IPS DF 19.7 (cell line): ENCODE data around the gene RUFY4.

Experiments used
- DNase-seq: peaks from one replicate; pipeline ENCODE4 v3.0.0-alpha.2; 2013; ENCODE audit warnings: low read depth, low spot score

The RUFY4 gene, protein sequence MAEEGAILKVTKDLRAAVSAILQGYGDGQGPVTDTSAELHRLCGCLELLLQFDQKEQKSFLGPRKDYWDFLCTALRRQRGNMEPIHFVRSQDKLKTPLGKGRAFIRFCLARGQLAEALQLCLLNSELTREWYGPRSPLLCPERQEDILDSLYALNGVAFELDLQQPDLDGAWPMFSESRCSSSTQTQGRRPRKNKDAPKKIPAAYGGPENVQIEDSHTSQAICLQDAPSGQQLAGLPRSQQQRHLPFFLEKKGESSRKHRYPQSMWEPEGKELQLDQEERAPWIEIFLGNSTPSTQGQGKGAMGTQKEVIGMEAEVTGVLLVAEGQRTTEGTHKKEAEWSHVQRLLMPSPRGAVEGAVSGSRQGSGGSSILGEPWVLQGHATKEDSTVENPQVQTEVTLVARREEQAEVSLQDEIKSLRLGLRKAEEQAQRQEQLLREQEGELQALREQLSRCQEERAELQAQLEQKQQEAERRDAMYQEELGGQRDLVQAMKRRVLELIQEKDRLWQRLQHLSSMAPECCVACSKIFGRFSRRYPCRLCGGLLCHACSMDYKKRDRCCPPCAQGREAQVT

GRCh38 chr2:218068721-218069334, at the start of gene RUFY4:
Gene RUFY4, plus strand, starts transcription at chr2:218069253. Its CDS starts 1,353 bp downstream, at chr2:218070606.
- DNase-seq = peak; percentile 38

GRCh38 chr2:218019411-218020060, 49.5 kb upstream of the RUFY4 start:
- DNase-seq = no peak

DNA sequence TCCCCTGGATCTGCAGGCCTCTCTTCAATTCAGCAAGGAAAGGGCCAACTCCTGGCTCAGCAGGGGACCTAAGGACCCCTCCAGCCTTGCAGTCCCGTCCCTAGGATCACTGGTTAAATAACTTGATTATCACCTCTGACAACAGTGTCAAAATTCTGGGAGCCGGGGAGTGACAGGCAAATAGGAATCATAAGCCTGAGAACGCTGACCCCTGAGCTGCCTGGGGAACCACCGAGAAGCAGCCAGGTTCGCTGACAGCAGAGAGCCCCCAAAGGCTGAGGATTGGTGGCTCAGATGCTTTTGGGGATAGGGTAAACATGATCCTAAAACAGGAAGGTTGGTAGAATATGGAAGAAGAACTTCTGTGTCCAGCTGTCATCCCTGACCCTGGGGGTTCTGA, 48.8 kb upstream of the RUFY4 start:
- DNase-seq = no peak

DNA sequence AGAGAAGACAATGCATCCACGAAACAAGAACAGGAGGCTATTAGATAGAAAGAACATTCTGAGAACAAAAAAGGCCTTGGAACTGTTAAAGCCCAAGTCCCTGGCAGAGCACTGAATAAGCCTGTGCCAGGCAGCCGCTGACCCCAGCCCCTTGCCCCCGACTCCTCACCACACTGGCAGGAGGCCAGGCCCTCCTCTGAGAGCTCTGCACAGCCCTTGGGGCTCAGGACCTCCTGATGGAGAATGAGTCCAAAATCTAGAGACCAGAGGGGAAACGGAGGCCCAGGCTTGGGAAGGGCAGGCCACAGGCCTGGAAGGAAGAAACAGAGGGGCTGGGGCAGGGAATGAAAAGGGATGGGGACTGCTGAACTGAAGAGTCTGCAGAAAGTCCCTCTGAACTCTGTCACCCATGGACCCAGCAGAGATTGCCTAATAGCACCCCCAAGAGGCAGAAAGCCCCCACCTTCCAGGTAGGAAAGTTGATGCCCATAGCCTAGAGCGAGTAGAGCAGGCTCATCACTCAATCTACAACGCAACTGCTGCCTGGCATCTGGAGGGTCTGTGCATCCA, 48.0 kb upstream of the RUFY4 start:
- no peak for DNase-seq

DNA sequence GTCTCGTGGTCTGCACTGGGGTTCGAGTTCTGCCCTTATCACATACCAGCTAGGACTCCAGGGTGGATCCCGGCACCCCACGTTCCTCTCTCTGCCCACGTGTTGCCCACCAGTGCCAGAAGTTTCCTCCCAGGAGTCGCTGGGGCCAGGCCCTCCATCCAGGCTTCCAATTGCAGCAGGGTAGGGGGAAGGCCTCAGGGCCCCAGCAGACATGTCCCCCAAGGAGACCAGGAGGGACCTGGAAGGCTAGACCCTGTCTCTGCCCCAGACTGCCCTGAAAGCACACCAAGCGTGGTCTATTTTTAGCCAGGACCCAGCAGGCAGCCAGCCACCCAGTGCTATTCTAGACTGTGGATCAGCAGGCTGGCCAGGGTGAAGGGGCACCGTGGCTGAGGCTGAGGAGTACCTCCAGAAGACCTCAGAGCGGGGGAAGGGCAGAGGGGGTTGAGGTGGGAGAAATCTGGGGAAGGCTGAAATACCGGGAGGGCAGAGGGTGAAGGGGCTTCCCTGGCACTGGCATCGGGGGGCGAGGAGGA, 47.4 kb upstream of the RUFY4 start:
- DNase-seq = no peak

DNA sequence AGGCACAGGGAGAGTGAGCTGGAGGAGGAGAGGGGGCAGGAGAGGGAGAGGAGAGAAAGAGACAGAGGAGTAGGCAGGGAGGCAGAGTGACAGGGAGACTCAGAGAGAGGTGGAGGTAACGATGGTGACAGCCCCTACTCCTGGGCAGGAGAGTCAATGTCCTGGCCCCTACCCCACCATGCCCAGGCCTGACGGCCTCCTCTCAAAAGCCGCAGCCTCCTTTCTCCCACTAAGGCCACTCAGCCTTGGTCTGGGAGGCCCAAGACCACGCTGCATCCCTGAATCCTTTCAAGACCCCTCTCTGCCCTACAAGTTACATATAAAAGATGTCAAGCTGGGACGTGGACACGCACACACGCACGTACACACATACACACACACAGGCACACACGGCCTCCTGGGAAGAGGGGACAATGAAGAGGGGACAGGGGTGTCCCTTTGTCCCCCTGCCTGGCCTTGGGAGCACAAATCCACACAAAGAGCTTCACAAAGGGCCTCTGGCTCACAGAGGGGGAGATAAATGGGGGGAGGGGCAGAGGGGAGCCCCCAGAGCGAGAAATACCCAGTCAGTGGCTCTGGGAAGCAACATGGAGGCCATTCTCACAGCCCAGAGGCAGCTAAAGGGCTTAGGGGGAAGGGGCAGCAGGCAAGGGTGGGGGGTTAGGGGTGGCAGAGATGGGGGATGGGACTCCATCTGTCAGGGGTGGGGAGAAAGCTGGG, 46.8 kb upstream of the RUFY4 start:
- no peak for DNase-seq

DNA sequence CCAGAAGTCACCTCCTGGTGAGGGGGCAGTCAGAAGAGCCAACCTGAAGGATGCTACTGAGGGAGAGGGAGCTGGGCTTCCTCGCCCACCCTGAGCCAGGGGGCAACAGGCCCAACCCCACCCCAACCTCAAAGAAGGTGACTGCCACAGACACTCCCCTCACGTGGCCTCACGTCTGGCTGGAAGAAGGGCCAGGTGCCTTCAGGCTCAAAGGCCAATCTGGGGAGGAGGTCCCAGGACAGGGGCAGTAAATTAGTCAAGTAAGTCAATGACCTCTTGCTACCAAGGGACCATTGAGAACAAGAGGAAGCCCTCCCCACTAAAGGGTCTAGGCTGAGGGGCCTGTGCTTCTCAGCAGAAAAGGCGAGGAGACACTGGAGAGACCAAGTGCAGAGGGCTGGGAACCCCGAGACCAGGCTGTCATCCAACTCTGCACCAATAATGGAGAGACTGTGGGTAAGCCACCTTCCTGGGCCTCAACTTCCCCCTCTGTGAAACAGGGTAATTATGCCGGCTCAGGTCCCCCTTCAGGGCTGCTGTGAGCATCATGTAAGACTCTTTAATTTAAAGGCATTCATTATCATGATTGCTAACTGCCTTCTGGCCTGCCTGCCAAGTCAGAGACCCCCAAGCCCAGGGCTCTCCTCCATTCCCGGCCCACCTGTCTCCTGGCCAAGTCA, 46.1 kb upstream of the RUFY4 start:
- no peak for DNase-seq

DNA sequence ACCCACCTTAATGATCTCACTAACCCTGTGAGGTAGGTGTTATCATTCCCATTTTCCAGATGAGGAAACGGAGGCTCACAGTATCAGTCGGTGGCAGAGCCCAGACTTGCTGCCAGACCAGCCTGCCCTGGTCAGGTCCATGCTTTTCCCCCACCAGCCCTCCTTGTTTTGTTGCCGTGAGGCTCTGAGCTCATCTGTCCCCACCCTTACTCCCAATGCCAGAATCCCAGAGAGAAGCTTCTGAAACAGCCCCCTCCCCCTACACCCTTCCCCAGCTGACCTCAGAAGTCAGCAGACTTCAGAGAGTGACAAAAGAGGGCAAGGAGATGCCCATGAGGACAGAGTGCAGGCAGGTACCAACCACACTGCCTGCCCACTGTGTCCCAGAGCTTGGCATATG, 45.4 kb upstream of the RUFY4 start:
- no peak for DNase-seq

DNA sequence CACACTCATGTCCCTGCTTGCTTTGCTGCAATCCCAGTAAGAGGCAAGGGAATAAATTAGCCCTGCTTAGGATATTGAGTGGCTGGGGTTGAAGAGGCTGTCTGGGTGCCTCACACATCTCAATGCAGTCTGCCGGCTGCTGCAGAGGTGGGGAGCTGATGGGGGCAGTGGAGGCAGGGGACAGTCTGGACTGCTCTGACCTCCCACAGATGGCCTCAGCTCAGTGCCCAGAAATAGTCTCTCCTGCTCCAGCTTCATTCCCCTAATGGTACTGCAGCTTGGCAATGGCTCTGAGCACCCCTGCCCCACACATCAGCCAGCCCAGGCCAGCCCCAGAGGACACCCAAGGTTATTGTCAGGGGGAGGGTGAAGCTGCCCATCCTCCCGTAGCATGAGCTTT, 44.7 kb upstream of the RUFY4 start:
- DNase-seq = no peak

GRCh38 chr2:218024871-218025270, 44.2 kb upstream of the RUFY4 start:
- no peak for DNase-seq

DNA sequence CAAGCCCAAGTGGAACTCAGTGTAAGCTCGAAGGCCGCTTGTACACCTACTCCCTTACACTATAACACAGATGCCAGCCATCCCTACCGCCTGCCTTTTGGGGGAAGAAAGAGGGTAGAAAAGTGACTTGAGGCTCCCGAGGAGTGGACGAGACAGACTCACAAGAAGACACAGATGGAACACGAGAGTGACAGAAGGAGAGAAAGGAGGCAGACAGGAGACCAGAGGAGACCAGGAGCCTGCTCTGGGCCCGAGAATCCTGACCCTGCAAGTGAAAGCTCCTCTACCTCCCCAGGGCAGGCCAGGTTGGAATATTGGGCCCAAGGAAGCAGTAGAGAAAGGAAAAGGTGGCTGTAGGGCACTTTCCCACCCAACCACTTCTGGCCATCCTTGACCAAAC, 42.8 kb upstream of the RUFY4 start:
- DNase-seq = no peak

- DNase-seq = no peak
These were observed 42.2 kb upstream of the RUFY4 start for GRCh38 chr2:218026676-218027425.

DNA sequence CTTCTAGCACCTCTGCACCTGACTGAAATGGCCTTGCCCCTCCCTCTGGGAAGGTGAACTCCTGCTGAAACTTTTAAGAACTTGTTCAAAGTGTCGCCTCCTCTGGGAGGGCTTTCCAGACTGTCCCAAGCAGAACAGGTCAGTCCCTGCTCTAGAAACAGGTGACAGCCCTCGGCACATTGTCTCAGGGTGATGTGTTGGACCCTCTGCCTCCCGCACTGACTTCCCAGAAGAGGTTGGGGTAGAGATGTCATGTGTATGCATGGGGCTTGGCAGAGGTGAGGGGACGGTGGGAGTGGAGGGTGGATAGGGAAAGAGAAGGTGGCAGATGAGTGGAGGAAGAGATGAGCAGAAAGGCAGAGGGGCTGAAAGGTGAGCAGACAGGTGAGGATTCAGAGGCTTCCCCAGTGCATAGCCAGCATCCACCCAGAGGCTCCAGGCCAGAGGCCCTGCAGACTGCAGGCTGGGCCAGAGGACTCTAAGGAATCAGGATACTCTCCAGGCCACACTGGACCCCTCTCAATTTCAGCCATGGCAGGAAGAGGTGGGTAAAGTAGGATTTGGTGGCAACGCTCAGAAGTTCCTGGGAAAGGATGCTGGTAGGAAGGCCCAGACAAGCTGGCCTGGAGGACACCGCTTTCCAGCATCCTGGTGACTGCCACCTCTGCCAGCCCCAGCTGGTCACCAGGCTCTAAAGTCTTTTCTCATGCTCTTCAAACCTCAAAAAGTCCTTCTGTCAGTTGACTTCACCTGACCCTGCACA, 41.4 kb upstream of the RUFY4 start:
- no peak for DNase-seq

GRCh38 chr2:218028189-218028495, 40.9 kb upstream of the RUFY4 start:
- DNase-seq = no peak

DNA sequence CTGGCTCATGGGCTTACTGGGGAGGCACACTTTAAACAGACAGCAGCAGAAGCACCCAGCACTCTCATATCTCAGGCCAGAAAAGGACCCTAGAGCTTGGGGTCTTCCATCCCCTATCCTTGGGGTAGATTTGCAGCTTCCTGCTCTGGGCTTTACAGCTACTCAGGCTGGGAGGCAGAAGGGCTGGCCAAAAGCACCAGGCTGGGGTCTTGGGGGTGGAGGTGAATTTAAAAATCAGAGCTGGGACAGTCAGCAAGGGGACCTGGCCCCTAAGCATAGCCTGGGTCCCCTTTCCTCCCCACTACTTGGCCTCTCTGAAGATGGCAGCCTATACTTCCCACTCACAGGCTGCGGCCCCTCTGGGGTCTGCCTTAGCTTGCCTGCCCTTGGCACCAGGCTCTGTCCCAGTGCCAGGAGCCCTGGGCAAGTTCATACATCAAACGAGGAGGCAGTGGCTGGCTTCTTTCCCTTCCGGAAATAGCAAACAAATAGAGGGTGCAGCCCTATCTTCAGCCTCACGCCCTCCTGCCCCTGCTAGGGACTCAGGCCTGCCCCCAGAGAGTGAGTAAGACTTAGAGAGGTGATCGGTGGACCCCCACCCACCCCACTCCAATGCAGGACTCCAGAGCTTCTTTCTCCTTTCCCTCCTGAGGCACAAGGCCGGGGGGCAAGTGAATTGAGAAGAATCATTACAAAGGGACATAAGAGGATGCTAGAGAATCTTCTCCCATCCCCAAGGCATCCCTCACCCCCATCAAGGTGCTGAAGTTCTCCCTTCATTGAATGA, 40.3 kb upstream of the RUFY4 start:
- no peak for DNase-seq

- DNase-seq = no peak
These were observed 39.4 kb upstream of the RUFY4 start for GRCh38 chr2:218029366-218030360.
